ENCODE measurements around the gene PMPCA. TPM values are rescaled to one million over a fixed set of nuclear protein-coding genes. Genes with fewer than 3 reads are reported as not detected.

Gene PMPCA
- total and polyA plus RNA-seq, 2 donors (not counting 3 experiments of a cell fraction or from before 2014, with no cell fraction given): 69.0 to 75.3 TPM

- no peak for TF ChIP-seq POLR2AphosphoS5 (IDR thresholded peaks at IDR 0.05; ENCODE audit: insufficient read depth, low read depth, low read length)
- no peak for TF ChIP-seq FOS (IDR thresholded peaks at IDR 0.05; ENCODE audit: borderline replicate concordance, insufficient read depth, low read length)
- TF ChIP-seq EZH2 (IDR thresholded peaks at IDR 0.05; ENCODE audit: borderline replicate concordance, low read depth, low read length, severe bottlenecking): no peak
- no peak for TF ChIP-seq MYC (IDR thresholded peaks at IDR 0.05; ENCODE audit: low read depth, low read length)
- no peak for TF ChIP-seq MAX (IDR thresholded peaks at IDR 0.05; ENCODE audit: insufficient read depth, insufficient read length)
- TF ChIP-seq POLR2A (IDR thresholded peaks at IDR 0.05; ENCODE audit: low read depth, low read length): no peak
- TF ChIP-seq JUN (IDR thresholded peaks at IDR 0.05; ENCODE audit: borderline replicate concordance, insufficient read depth, insufficient read length, low read depth): no peak
- TF ChIP-seq GATA2 (IDR thresholded peaks at IDR 0.05; ENCODE audit: insufficient read depth, insufficient read length, low read depth, low read length): no peak
- TF ChIP-seq CTCF (IDR thresholded peaks at IDR 0.05; ENCODE audit: extremely low read depth in 1 of 2, insufficient read depth in 1 of 2, low read depth in 1 of 2, low read length in 2 of 2): no peak
- Histone ChIP-seq H3K79me2 (ENCODE audit: control insufficient read depth, insufficient read depth, low read length) (peaks cover 22% of the 10 kb centered on the region), H3K9me1 (replicated peaks; ENCODE audit: control insufficient read depth, extremely low read depth, insufficient read depth, low read length) (no peaks in the 10 kb centered on the region), H3K9me3 (replicated peaks; ENCODE audit: control insufficient read depth, insufficient read depth, low read length) (no peaks in the 10 kb centered on the region), H4K20me1 (replicated peaks; ENCODE audit: control insufficient read depth, extremely low read depth, insufficient read depth, low read length) (no peaks in the 10 kb centered on the region), H3K4me1 (ENCODE audit: control insufficient read depth, extremely low read depth, insufficient read depth, low read length) (peaks cover 10% of the 10 kb centered on the region), H3K4me3 (replicated peaks in 1 of 3; ENCODE audit: insufficient read depth in 1 of 3, low read depth in 1 of 3, low read length in 3 of 3) (no peak overlapping the region), H3K27me3 (ENCODE audit: control insufficient read depth in 2 of 2, insufficient read depth in 2 of 2, low read length in 2 of 2) (no peaks in the 10 kb centered on the region), H3K9ac (replicated peaks; ENCODE audit: extremely low read depth, insufficient read depth, low read length) (no peak overlapping the region), H3K27ac (ENCODE audit: insufficient read depth, low read depth, low read length) (no peak overlapping the region), H3K4me2 (ENCODE audit: insufficient read depth, low read length) (no peak overlapping the region), H2AFZ (ENCODE audit: low read depth, low read length) (no peak overlapping the region), H3K36me3 (ENCODE audit: control insufficient read depth in 2 of 2, extremely low read depth in 1 of 2, insufficient read depth in 2 of 2, low read length in 2 of 2) (peaks cover 7 to 50% of the 10 kb centered on the region in 2 experiments)
- dilution Hi-C loops (cut with MboI; ENCODE audit: extremely low pct_ligation_motif_present, low sequenced_read_pairs): no loop called here
- no peak for DNase-seq (ENCODE audit: low read depth, low spot score)
- ChIA-PET CTCF (interaction anchor here (1.7 to 2.3 kb wide), 2 partner anchors 12 to 85 kb away, joined by 8 to 9 read pairs; partner anchors contain the start of genes ENTR1 and PMPCA), POLR2A (no interaction called here)
- BruUV-seq (replicated peaks): no TSS peak
- no peak for FAIRE-seq
- intact Hi-C loops (cut with micrococcal nuclease): no loop called here
These were observed 12.8 kb upstream of the PMPCA start for GRCh38 chr9:136397643-136398042.

Measured in endothelial cell of umbilical vein (primary cell).